ENCODE data around the gene PARP6. TPM values are rescaled to one million over a fixed set of nuclear protein-coding genes. Genes with fewer than 3 reads are reported as not detected.

PARP6 gene
- total and polyA plus RNA-seq, 9 of the 15 experiments (the other 6 are each of a cell fraction or from before 2014, with no cell fraction given), result 14.8 to 83.2 (median 28.3) TPM

DNA sequence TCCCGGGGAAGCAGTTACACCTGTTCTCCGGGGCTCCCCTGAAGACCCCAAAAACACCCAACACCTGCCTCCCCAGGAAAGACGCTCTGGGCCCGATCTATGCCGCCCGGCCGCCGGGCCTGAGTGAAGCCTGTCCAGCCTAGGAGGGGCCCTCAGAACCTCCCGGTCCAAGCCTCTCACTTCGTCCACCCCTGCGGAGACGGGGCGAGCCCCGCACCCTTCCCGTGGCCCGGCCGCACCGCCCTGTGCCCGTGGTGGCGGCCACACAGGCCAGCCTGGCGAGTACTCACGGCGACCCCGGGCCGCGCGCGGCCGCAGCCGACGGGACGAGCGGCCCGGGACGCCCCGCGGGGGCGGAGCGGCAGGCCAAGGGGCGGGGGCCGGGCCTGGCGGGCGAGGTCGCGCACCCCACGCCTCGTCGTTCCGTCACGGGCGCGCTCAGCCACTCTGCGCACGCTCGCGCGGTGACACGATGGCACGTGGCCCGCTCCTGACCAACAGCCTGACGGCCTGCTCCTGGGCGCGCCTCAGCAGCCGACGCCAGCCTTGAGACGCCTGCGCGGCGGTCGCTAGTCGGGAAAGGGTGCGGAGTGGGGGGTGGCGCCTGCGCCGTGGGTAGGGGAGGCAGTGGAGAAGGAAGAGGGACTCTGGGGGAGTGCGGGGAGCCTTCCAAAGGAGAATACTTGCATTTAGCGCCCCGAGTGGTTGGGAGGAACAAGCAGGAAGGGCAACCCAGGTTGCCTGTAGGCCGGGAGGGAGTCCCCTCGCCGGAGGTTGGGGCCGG is at the start of gene PARP6 (continued):
- TF ChIP-seq, protein P1, sequence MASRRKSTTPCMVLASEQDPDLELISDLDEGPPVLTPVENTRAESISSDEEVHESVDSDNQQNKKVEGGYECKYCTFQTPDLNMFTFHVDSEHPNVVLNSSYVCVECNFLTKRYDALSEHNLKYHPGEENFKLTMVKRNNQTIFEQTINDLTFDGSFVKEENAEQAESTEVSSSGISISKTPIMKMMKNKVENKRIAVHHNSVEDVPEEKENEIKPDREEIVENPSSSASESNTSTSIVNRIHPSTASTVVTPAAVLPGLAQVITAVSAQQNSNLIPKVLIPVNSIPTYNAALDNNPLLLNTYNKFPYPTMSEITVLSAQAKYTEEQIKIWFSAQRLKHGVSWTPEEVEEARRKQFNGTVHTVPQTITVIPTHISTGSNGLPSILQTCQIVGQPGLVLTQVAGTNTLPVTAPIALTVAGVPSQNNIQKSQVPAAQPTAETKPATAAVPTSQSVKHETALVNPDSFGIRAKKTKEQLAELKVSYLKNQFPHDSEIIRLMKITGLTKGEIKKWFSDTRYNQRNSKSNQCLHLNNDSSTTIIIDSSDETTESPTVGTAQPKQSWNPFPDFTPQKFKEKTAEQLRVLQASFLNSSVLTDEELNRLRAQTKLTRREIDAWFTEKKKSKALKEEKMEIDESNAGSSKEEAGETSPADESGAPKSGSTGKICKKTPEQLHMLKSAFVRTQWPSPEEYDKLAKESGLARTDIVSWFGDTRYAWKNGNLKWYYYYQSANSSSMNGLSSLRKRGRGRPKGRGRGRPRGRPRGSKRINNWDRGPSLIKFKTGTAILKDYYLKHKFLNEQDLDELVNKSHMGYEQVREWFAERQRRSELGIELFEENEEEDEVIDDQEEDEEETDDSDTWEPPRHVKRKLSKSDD (conservative IDR thresholded peaks at IDR 0.05; ENCODE audit: low read length), result no peak
- TF ChIP-seq SIX5 (IDR thresholded peaks at IDR 0.05; ENCODE audit: borderline replicate concordance in 1 of 2, insufficient read depth in 1 of 2, low read depth in 1 of 2, low read length in 2 of 2) (0 out of 4 replicates have a peak, but pooled peaks of 1 of the 2 experiments have one; percentile 25), ZNF77 (CRISPR knock-in tag; IDR thresholded peaks at IDR 0.05) (no peak), TCF3 (CRISPR knock-in tag; IDR thresholded peaks at IDR 0.05) (no peak), PML (IDR thresholded peaks at IDR 0.05; ENCODE audit: low read length) (no peak), ZC3H8 (IDR thresholded peaks at IDR 0.05) (no peak), ZEB2 (IDR thresholded peaks at IDR 0.05) (no peak), NR3C1 (CRISPR knock-in tag; IDR thresholded peaks at IDR 0.05) (no peak), ETV1 (tag; conservative IDR thresholded peaks at IDR 0.05; ENCODE audit: low read depth) (0 out of 2 replicates have a peak, but pooled peaks have one; percentile 18)
- TF ChIP-seq, protein P2, sequence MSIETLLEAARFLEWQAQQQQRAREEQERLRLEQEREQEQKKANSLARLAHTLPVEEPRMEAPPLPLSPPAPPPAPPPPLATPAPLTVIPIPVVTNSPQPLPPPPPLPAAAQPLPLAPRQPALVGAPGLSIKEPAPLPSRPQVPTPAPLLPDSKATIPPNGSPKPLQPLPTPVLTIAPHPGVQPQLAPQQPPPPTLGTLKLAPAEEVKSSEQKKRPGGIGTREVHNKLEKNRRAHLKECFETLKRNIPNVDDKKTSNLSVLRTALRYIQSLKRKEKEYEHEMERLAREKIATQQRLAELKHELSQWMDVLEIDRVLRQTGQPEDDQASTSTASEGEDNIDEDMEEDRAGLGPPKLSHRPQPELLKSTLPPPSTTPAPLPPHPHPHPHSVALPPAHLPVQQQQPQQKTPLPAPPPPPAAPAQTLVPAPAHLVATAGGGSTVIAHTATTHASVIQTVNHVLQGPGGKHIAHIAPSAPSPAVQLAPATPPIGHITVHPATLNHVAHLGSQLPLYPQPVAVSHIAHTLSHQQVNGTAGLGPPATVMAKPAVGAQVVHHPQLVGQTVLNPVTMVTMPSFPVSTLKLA (conservative IDR thresholded peaks at IDR 0.05), result peak; percentile 92 to 96
- TF ChIP-seq, protein P3, sequence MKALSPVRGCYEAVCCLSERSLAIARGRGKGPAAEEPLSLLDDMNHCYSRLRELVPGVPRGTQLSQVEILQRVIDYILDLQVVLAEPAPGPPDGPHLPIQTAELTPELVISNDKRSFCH (CRISPR knock-in tag; IDR thresholded peaks at IDR 0.05), result no peak
- TF ChIP-seq, protein P3 (tag; IDR thresholded peaks at IDR 0.05), result no peak
- TF ChIP-seq, protein P4, sequence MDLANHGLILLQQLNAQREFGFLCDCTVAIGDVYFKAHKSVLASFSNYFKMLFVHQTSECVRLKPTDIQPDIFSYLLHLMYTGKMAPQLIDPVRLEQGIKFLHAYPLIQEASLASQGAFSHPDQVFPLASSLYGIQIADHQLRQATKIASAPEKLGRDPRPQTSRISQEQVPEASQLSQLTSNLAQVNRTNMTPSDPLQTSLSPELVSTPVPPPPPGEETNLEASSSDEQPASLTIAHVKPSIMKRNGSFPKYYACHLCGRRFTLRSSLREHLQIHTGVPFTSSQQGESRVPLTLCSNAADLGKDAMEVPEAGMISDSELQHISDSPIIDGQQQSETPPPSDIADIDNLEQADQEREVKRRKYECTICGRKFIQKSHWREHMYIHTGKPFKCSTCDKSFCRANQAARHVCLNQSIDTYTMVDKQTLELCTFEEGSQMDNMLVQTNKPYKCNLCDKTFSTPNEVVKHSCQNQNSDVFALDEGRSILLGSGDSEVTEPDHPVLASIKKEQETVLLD (IDR thresholded peaks at IDR 0.05), result peak; percentile 95
- TF ChIP-seq, protein P5, sequence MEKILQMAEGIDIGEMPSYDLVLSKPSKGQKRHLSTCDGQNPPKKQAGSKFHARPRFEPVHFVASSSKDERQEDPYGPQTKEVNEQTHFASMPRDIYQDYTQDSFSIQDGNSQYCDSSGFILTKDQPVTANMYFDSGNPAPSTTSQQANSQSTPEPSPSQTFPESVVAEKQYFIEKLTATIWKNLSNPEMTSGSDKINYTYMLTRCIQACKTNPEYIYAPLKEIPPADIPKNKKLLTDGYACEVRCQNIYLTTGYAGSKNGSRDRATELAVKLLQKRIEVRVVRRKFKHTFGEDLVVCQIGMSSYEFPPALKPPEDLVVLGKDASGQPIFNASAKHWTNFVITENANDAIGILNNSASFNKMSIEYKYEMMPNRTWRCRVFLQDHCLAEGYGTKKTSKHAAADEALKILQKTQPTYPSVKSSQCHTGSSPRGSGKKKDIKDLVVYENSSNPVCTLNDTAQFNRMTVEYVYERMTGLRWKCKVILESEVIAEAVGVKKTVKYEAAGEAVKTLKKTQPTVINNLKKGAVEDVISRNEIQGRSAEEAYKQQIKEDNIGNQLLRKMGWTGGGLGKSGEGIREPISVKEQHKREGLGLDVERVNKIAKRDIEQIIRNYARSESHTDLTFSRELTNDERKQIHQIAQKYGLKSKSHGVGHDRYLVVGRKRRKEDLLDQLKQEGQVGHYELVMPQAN (IDR thresholded peaks at IDR 0.05; ENCODE audit: borderline replicate concordance), result no peak
- TF ChIP-seq, protein P6, sequence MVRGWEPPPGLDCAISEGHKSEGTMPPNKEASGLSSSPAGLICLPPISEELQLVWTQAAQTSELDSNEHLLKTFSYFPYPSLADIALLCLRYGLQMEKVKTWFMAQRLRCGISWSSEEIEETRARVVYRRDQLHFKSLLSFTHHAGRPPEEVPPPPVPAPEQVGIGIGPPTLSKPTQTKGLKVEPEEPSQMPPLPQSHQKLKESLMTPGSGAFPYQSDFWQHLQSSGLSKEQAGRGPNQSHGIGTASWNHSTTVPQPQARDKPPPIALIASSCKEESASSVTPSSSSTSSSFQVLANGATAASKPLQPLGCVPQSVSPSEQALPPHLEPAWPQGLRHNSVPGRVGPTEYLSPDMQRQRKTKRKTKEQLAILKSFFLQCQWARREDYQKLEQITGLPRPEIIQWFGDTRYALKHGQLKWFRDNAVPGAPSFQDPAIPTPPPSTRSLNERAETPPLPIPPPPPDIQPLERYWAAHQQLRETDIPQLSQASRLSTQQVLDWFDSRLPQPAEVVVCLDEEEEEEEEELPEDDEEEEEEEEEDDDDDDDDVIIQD (CRISPR knock-in tag; IDR thresholded peaks at IDR 0.05), result no peak
